Ovary (tissue), 3 donors: Measurements from ENCODE around the gene ABHD12.

Source experiments
- POLR2A ChIP-seq: fragments of 450-650 bp; IDR thresholded peaks from one replicate; pipeline ENCODE4 v1.6.1; 2017; ENCODE audit warnings: antibody characterized with exemption, mild to moderate bottlenecking, moderate library complexity
- TF ChIP-seq, protein P1 (sequence below), 3 donors: fragments of 450-650 bp in 2 of 3; fragments of 200-600 bp in 1 of 3; IDR thresholded peaks; one replicate each; pipeline versions ENCODE4 v1.5.1 to v1.8.0; 2016 to 2022; ENCODE audit warnings: antibody characterized with exemption in 3 of 3, mild to moderate bottlenecking in 1 of 3
- donor health status: DM: no; HTN: no; CAD: no.

DNA sequence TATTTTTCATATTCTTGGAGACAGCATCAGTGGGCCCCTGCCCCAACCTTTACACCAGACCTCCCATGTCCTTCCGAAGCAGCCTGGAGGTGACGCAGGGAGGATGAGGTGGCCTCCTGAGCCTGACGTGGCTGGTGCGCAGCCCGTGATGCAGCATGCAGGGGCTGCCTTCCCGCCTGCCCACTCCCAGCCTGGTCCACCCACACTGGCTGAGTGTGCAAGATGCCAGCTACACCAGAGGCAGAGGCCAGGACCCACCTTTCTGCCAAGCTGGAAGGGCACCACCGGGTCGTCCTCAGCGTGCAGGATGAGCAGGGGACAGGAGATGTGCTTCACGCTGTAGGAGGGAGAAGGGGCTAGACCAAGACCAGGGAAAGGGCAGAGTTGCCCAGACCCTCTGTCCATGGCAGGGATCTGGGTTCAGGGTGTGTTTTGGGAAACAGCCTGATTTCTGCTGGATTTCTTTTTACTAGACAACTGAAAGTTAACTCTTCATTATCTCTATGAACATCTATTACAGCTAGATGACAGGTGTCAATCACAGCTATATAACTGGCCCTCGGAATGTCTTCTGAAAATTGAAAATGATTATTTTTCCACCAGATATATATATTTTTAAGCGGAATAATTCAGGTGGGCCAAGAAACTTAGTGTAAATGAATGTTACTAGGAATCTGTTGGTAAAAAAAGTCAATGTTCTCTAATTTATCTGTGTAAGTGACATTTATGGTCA, 87.2 kb downstream of the ABHD12 start:
- TF ChIP-seq, protein P1, sequence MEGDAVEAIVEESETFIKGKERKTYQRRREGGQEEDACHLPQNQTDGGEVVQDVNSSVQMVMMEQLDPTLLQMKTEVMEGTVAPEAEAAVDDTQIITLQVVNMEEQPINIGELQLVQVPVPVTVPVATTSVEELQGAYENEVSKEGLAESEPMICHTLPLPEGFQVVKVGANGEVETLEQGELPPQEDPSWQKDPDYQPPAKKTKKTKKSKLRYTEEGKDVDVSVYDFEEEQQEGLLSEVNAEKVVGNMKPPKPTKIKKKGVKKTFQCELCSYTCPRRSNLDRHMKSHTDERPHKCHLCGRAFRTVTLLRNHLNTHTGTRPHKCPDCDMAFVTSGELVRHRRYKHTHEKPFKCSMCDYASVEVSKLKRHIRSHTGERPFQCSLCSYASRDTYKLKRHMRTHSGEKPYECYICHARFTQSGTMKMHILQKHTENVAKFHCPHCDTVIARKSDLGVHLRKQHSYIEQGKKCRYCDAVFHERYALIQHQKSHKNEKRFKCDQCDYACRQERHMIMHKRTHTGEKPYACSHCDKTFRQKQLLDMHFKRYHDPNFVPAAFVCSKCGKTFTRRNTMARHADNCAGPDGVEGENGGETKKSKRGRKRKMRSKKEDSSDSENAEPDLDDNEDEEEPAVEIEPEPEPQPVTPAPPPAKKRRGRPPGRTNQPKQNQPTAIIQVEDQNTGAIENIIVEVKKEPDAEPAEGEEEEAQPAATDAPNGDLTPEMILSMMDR (IDR thresholded peaks at IDR 0.05), result no peak
- no peak for TF ChIP-seq POLR2A
